HepG2 (cell line): ENCODE results near the gene CTIF. TPM values are rescaled to one million over a fixed set of nuclear protein-coding genes. Genes with fewer than 3 reads are reported as not detected.

Source experiments
- ATAC-seq: fragments of 200-7000 bp; cut with Tn5 transposase; 3 replicates; pipeline ENCODE4 v1.9.1; 2020; ENCODE audit warnings: mild to moderate bottlenecking, moderate library complexity
- BruUV-seq: library from RNA; stranded (reverse); fragments of 400-500 nt; replicated peaks from 2 replicates; lab custom pipeline; 2021; lab: Mats Ljungman, UMichigan
- CTCF ChIA-PET: fragments of 300-600 bp; formaldehyde crosslinking; extraction: SDS; loops from one replicate; lab custom pipeline; 2021; ENCODE audit warnings: low total read pairs, inconsistent platforms, low intra/inter-chr PET ratio; lab: Yijun Ruan, JAX
- POLR2A ChIA-PET: fragments of 350-600 bp; sonication (Branson Sonifier 250); formaldehyde crosslinking; loops from one replicate; lab custom pipeline; 2020; ENCODE audit warnings: antibody characterized with exemption, inconsistent platforms; lab: Yijun Ruan, JAX
- DNase-seq: peaks from one replicate; pipeline ENCODE4 v3.0.0-alpha.2; 2015; ENCODE audit warnings: low spot score
- FAIRE-seq: peaks from 3 replicates; lab custom pipeline; 2011; peaks lifted over from hg19 to GRCh38; lab: Jason Lieb, UNC
- H2AFZ ChIP-seq: one replicate; pipeline ENCODE4 v1.6.1; 2011; ENCODE audit warnings: low read length, inconsistent platforms
- H3K27ac ChIP-seq: fragments of 300-600 bp; 3 replicates; pipeline ENCODE4 v1.8.0; 2011; ENCODE audit warnings: mixed run types, mild to moderate bottlenecking, mixed read lengths, low read length, inconsistent platforms; ENCODE audit not compliant: insufficient read depth; ENCODE audit errors: extremely low read length
- H3K27me3 ChIP-seq, 2 experiments: fragments of 200-600 bp in 1 of 2; 2 replicates in 1 of 2; 3 replicates in 1 of 2; pipeline versions ENCODE4 v1.6.0 to v1.8.0; 2011; ENCODE audit warnings: low read length in 2 of 2, mild to moderate bottlenecking in 2 of 2, moderate library complexity in 2 of 2, inconsistent platforms in 1 of 2; ENCODE audit not compliant: insufficient read depth in 2 of 2, control insufficient read depth in 1 of 2
- H3K36me3 ChIP-seq, 2 experiments: fragments of 200-600 bp in 1 of 2; replicated peaks in 1 of 2; 2 replicates in 1 of 2; 3 replicates in 1 of 2; pipeline versions ENCODE4 v1.5.1 to v1.8.0; 2011; ENCODE audit warnings: low read length in 2 of 2, inconsistent platforms in 1 of 2; ENCODE audit not compliant: insufficient read depth in 2 of 2, control insufficient read depth in 1 of 2
- H3K4me1 ChIP-seq: 2 replicates; pipeline ENCODE4 v1.5.1; 2012; ENCODE audit warnings: low read length, inconsistent platforms; ENCODE audit not compliant: insufficient read depth
- H3K4me2 ChIP-seq: 2 replicates; pipeline ENCODE4 v1.6.0; 2011; ENCODE audit warnings: low read depth, low read length, inconsistent platforms
- H3K4me3 ChIP-seq, 3 experiments: fragments of 200-600 bp in 1 of 3; sonication (generic), shearing (Covaris generic) in 1 of 3; replicated peaks in 1 of 3; 2 replicates each; pipeline ENCODE4 v1.5.1; 2011 to 2016; ENCODE audit warnings: low read length in 3 of 3, inconsistent platforms in 2 of 3, low read depth in 2 of 3, mild to moderate bottlenecking in 2 of 3, control low read depth in 1 of 3, mixed read lengths in 1 of 3; ENCODE audit not compliant: insufficient read depth in 1 of 3
- H3K79me2 ChIP-seq: one replicate; pipeline ENCODE4 v1.6.1; 2011; ENCODE audit warnings: low read length, inconsistent platforms; ENCODE audit not compliant: insufficient read depth
- H3K9ac ChIP-seq: 2 replicates; pipeline ENCODE4 v1.6.0; 2011; ENCODE audit warnings: mild to moderate bottlenecking, low read depth, low read length, inconsistent platforms; ENCODE audit not compliant: insufficient read depth
- H3K9me3 ChIP-seq: 2 replicates; pipeline ENCODE4 v1.5.1; 2012; ENCODE audit warnings: mild to moderate bottlenecking, low read length
- H4K20me1 ChIP-seq: 2 replicates; pipeline ENCODE4 v1.6.0; 2011; ENCODE audit warnings: inconsistent platforms, mild to moderate bottlenecking, low read length, moderate library complexity; ENCODE audit not compliant: insufficient read depth
- EHMT2 ChIP-seq: fragments of 200-600 bp; sonication (generic); IDR thresholded peaks from 2 replicates; pipeline ENCODE4 v1.7.0; 2017; ENCODE audit warnings: antibody characterized with exemption, low read depth, low read length, borderline replicate concordance
- MAFG ChIP-seq: sonication (generic); formaldehyde crosslinking; IDR thresholded peaks from 2 replicates; pipeline ENCODE4 v1.5.1; 2020; ENCODE audit warnings: mild to moderate bottlenecking, missing genetic modification reagents
- MIER3 ChIP-seq: IDR thresholded peaks from 2 replicates; pipeline ENCODE4 v1.6.1; 2016; ENCODE audit warnings: missing compliant biosample characterization, borderline replicate concordance
- NFIC ChIP-seq: IDR thresholded peaks from 2 replicates; pipeline ENCODE4 v1.6.1; 2012; ENCODE audit warnings: mild to moderate bottlenecking, low read length, inconsistent platforms
- SMARCC2 ChIP-seq: fragments of 450-650 bp; IDR thresholded peaks from 2 replicates; pipeline ENCODE4 v1.6.1; 2017; ENCODE audit warnings: antibody characterized with exemption, mild to moderate bottlenecking
- SMARCE1 ChIP-seq: fragments of 450-650 bp; IDR thresholded peaks from 2 replicates; pipeline ENCODE4 v1.6.1; 2017; ENCODE audit warnings: borderline replicate concordance
- TAF15 ChIP-seq: fragments of 200-400 bp; formaldehyde crosslinking; IDR thresholded peaks from one replicate; pipeline ENCODE4 v1.6.1; 2018; ENCODE audit warnings: mild to moderate bottlenecking, low read depth, low read length; ENCODE audit not compliant: poor library complexity, severe bottlenecking
- TBL1XR1 ChIP-seq: fragments of 150-350 bp; IDR thresholded peaks from 2 replicates; pipeline ENCODE4 v1.6.1; 2014; ENCODE audit warnings: borderline replicate concordance, low read length; ENCODE audit not compliant: partially characterized antibody
- ZNF12 ChIP-seq: sonication (generic); formaldehyde crosslinking; IDR thresholded peaks from 2 replicates; pipeline ENCODE4 v1.5.0; 2020; ENCODE audit warnings: missing genetic modification reagents
- ZNF567 ChIP-seq: sonication (generic); formaldehyde crosslinking; IDR thresholded peaks from 2 replicates; pipeline ENCODE4 v1.8.1; 2023; ENCODE audit warnings: mild to moderate bottlenecking, missing genetic modification reagents, borderline replicate concordance
- ZSCAN5A ChIP-seq: sonication (generic); formaldehyde crosslinking; IDR thresholded peaks from 2 replicates; pipeline ENCODE4 v1.8.0; 2022; ENCODE audit warnings: mild to moderate bottlenecking, missing genetic modification reagents, borderline replicate concordance
- WGBS: methylation state at CpG from one replicate; pipeline ENCODE4 v1.1.6; 2017; ENCODE audit warnings: low lambda C conversion rate; 5-methylcytosine and 5-hydroxymethylcytosine counted together
- in situ Hi-C: cut with HindIII; loops from 2 replicates; pipeline ENCODE4 v1.10.0; 2017; ENCODE audit warnings: low pct_unique_long_range_greater_than_20kb; ENCODE audit not compliant: extremely low pct_ligation_motif_present
- intact Hi-C: fragments of 100-400 bp; cut with micrococcal nuclease; formaldehyde crosslinking; loops from one replicate; pipeline ENCODE4 v1.10.0; 2022; ENCODE audit not compliant: unreplicated experiment
- polyA plus RNA-seq, 8 experiments: library from polyadenylated mRNA; depleted of rRNA in 3 of 8; stranded (reverse) in 7 of 8; unstranded in 1 of 8; fragments of >200 nt; fragmentation: Illumina TruSeq in 4 of 8; extraction: Trizol in 4 of 8; gene quantifications; 2 replicates each; pipeline versions ENCODE4 v1.2.1 to v1.2.3, GENCODE V29; 2011 to 2016; ENCODE audit warnings: low read depth in 4 of 8, missing spikeins in 1 of 8, mixed read lengths in 1 of 8; ENCODE audit not compliant: insufficient read depth in 1 of 8
- total RNA-seq, 5 experiments: library from RNA; depleted of rRNA; stranded (reverse); fragments of >200 nt; fragmentation: Illumina TruSeq; extraction: Trizol; gene quantifications; 2 replicates each; pipeline ENCODE4 v1.2.3, GENCODE V29; 2016; ENCODE audit warnings: low read depth in 1 of 5
- TF ChIP-seq, protein P1 (sequence below): sonication (generic); formaldehyde crosslinking; IDR thresholded peaks from 2 replicates; pipeline ENCODE4 v1.5.0; 2020; ENCODE audit warnings: missing genetic modification reagents
- TF ChIP-seq, protein P2 (sequence below): fragments of 450-650 bp; IDR thresholded peaks from 2 replicates; pipeline ENCODE4 v1.6.1; 2017

Gene CTIF
- total and polyA plus RNA-seq, 2 of the 13 experiments (the other 11 are each of a cell fraction or from before 2014, with no cell fraction given) = 18.2 to 28.0 TPM

DNA sequence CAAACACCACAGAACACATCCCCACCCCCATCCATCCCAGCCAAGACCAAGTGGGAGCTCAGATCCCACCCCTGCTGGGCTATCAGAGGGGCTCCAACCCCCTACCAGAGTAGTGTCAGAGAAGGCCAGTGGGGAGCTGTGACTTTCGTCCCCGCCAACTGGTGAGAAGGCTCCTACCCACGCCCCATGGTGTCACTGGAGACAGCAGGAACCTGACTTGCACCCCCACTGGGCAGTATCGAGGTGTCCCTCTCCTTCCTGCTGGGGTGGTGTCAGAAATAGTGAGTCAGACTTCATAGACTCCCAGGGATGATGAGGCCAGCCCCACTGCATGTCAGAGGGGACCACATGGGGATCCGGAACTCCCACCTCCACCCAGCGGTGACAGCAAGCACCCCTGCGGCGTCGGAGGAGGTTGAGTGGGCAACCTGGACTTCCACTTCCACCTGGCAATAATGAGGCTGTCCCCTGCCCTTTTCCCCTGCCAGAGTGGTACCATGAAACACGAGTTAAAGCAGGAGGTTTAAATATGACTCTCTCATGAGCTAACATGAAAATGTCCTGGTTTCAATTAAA is 106.7 kb downstream of the CTIF start:
- Histone ChIP-seq H3K27me3 (no peaks in the 10 kb centered on the region), H3K9me3 (no peaks in the 10 kb centered on the region), H3K79me2 (no peaks in the 10 kb centered on the region), H3K4me3 (no peak overlapping the region)
- ATAC-seq (no peak), DNase-seq (no peak)
- CTCF ChIA-PET = no interaction called here
- in situ Hi-C loops = no loop called here
- no TSS peak for BruUV-seq
- TF ChIP-seq ZSCAN5A (CRISPR knock-in tag) (no peak), SMARCC2 (no peak), MIER3 (no peak), TAF15 (no peak), EHMT2 (no peak), NFIC (no peak), TBL1XR1 (no peak), SMARCE1 (no peak), ZNF567 (CRISPR knock-in tag) (no peak), ZNF12 (CRISPR knock-in tag) (no peak), MAFG (no peak)
- TF ChIP-seq, protein P1, sequence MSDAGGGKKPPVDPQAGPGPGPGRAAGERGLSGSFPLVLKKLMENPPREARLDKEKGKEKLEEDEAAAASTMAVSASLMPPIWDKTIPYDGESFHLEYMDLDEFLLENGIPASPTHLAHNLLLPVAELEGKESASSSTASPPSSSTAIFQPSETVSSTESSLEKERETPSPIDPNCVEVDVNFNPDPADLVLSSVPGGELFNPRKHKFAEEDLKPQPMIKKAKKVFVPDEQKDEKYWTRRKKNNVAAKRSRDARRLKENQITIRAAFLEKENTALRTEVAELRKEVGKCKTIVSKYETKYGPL = no peak
- TF ChIP-seq, protein P2, sequence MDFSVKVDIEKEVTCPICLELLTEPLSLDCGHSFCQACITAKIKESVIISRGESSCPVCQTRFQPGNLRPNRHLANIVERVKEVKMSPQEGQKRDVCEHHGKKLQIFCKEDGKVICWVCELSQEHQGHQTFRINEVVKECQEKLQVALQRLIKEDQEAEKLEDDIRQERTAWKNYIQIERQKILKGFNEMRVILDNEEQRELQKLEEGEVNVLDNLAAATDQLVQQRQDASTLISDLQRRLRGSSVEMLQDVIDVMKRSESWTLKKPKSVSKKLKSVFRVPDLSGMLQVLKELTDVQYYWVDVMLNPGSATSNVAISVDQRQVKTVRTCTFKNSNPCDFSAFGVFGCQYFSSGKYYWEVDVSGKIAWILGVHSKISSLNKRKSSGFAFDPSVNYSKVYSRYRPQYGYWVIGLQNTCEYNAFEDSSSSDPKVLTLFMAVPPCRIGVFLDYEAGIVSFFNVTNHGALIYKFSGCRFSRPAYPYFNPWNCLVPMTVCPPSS = no peak
- TF ChIP-seq, all 625 proteins: peak for 0
- Histone ChIP-seq H3K4me1 (peaks cover 10% of the 10 kb centered on the region), H2AFZ (no peak overlapping the region), H3K4me2 (no peak overlapping the region), H3K36me3 (peaks cover 0 to 17% of the 10 kb centered on the region in 2 experiments; a peak in 4 of 5 replicates), H3K27ac (no peak overlapping the region), H3K9ac (no peak overlapping the region), H4K20me1 (no peaks in the 10 kb centered on the region)
- intact Hi-C loops = no loop called here
- WGBS = 99% methylated on average over 8 of the region's 10 CpGs
- FAIRE-seq = no peak
- POLR2A ChIA-PET = no interaction called here
